Activated B cell treated with CpG ODN at 0.5 μM for 24 hours (primary cell): ENCODE data around the gene COL5A1. TPM values are rescaled to one million over a fixed set of nuclear protein-coding genes. Genes with fewer than 3 reads are reported as not detected.

Experiments
- ATAC-seq: fragments of 200-7000 bp; cut with Tn5 transposase; one replicate; pipeline ENCODE4 v1.10.0; 2021; ENCODE audit warnings: low read depth, mild to moderate bottlenecking, moderate library complexity
- CTCF ChIA-PET: fragments of 350-600 bp; sonication (Branson Sonifier 250); formaldehyde crosslinking; loops from one replicate; lab custom pipeline; 2021; ENCODE audit warnings: antibody characterized with exemption; lab: Charles Lee
- POLR2A ChIA-PET: fragments of 350-600 bp; sonication (Branson Sonifier 250); formaldehyde crosslinking; loops from one replicate; lab custom pipeline; 2021; ENCODE audit warnings: antibody characterized with exemption; lab: Charles Lee
- DNase-seq: peaks from one replicate; pipeline ENCODE4 v3.0.0; 2022
- H3K27ac Mint-ChIP-seq: one replicate; pipeline ENCODE4 v1.8.0; 2020; ENCODE audit warnings: mixed read lengths
- H3K27me3 Mint-ChIP-seq: one replicate; pipeline ENCODE4 v1.8.0; 2021; ENCODE audit warnings: mixed read lengths
- H3K36me3 Mint-ChIP-seq: one replicate; pipeline ENCODE4 v1.8.0; 2021; ENCODE audit warnings: low read depth, mixed read lengths
- H3K4me1 Mint-ChIP-seq: one replicate; pipeline ENCODE4 v1.8.0; 2021; ENCODE audit warnings: mixed read lengths
- H3K4me3 Mint-ChIP-seq: one replicate; pipeline ENCODE4 v1.8.0; 2020; ENCODE audit warnings: mild to moderate bottlenecking, mixed read lengths
- H3K9me3 Mint-ChIP-seq: one replicate; pipeline ENCODE4 v1.8.0; 2020; ENCODE audit warnings: mixed read lengths
- intact Hi-C: fragments of 100-400 bp; cut with micrococcal nuclease; formaldehyde crosslinking; loops from one replicate; pipeline ENCODE4 v1.15.1; 2024
- total RNA-seq: library from RNA; stranded (reverse); gene quantifications from 2 replicates; pipeline ENCODE4 v1.2.3, GENCODE V29; 2022
- TF ChIP-seq, protein P1 (sequence below): fragments of 200-600 bp; IDR thresholded peaks from one replicate; pipeline ENCODE4 v1.8.0; 2022; ENCODE audit warnings: antibody characterized with exemption, mild to moderate bottlenecking

The COL5A1 gene
- total RNA-seq, 1 donor from 2014 or later = 0.02 TPM

DNA sequence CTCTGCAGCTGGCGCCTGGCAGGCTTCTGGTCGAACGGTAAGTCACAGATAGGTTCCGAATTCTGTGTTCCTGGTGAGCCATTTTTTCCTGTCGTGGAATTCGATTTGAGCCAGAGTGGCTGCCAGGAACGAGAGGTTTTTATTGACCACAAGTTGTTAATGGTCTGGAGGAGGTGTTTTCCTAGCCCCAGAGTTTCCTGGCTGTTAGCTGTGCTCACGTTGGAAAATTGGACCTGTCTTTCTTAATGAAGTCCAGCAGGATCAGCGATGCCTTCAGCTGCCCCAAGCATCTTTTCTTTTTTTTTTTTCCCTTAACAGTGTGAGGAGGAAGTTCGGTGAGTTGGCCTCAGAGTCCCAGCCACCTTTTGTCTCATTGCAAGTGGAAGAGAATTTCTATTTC, 62.9 kb downstream of the COL5A1 start:
- no peak overlapping the region for H3K27ac Mint-ChIP-seq
- ATAC-seq = no peak
- ChIA-PET POLR2A (no interaction called here), CTCF (no interaction called here)
- TF ChIP-seq, protein P1, sequence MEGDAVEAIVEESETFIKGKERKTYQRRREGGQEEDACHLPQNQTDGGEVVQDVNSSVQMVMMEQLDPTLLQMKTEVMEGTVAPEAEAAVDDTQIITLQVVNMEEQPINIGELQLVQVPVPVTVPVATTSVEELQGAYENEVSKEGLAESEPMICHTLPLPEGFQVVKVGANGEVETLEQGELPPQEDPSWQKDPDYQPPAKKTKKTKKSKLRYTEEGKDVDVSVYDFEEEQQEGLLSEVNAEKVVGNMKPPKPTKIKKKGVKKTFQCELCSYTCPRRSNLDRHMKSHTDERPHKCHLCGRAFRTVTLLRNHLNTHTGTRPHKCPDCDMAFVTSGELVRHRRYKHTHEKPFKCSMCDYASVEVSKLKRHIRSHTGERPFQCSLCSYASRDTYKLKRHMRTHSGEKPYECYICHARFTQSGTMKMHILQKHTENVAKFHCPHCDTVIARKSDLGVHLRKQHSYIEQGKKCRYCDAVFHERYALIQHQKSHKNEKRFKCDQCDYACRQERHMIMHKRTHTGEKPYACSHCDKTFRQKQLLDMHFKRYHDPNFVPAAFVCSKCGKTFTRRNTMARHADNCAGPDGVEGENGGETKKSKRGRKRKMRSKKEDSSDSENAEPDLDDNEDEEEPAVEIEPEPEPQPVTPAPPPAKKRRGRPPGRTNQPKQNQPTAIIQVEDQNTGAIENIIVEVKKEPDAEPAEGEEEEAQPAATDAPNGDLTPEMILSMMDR = no peak
- DNase-seq = no peak
- H3K9me3 Mint-ChIP-seq = no peaks in the 10 kb centered on the region
- intact Hi-C loops = no loop called here
- H3K4me3 Mint-ChIP-seq = no peak overlapping the region
- no peaks in the 10 kb centered on the region for H3K27me3 Mint-ChIP-seq
- no peaks in the 10 kb centered on the region for H3K36me3 Mint-ChIP-seq
- H3K4me1 Mint-ChIP-seq = no peaks in the 10 kb centered on the region

DNA sequence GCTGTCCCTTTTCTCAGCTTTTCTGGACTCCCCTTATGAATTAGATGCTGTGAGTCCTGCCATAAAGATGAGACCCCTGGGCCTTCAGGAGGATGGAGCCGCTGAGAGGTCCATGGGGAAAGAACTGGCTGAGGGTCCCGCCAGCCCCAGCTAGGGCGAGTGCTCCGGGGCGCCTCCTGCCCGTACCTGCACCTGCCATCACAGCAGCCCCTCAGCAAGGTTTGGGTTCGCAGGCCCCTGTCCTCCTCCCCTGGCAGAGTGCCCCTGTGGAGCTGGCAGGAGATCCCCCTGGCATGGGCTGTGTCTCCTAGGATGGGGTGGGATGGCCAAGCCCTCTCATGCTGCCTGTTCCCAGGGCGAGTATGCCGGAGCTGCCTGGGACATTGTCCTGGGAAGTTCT, 64.2 kb downstream of the COL5A1 start:
- H3K36me3 Mint-ChIP-seq = no peaks in the 10 kb centered on the region
- intact Hi-C loops = no loop called here
- H3K27ac Mint-ChIP-seq = no peak overlapping the region
- H3K9me3 Mint-ChIP-seq = no peaks in the 10 kb centered on the region
- no peak overlapping the region for H3K4me3 Mint-ChIP-seq
- no peak for ATAC-seq
- H3K4me1 Mint-ChIP-seq = no peaks in the 10 kb centered on the region
- ChIA-PET CTCF (no interaction called here), POLR2A (no interaction called here)
- H3K27me3 Mint-ChIP-seq = no peaks in the 10 kb centered on the region
- no peak for DNase-seq
- TF ChIP-seq, protein P1 = no peak

DNA sequence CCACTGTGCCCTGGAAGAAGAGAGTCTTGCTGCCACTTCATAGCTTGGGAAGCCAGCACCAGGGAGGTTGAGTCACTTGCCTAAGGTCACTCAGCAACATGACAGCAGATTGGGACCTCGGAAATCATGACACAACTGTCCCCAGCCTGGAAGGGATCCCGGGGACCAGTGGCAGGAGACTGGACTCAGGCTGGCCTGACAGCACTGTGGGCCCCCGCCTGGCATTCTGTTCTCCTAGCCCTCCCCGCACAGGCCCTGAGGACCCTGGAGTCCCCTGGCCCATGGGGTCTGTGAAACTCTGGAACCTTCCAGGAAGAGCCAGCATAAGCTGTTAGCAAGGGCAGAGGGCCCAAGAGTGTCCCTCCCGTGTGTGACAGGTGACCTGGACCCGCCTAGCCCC, 64.9 kb downstream of the COL5A1 start:
- H3K4me1 Mint-ChIP-seq = no peaks in the 10 kb centered on the region
- no peak overlapping the region for H3K27ac Mint-ChIP-seq
- TF ChIP-seq, protein P1 = no peak
- intact Hi-C loops = no loop called here
- DNase-seq (no peak), ATAC-seq (no peak)
- CTCF ChIA-PET = no interaction called here
- no peaks in the 10 kb centered on the region for H3K9me3 Mint-ChIP-seq
- POLR2A ChIA-PET = no interaction called here
- H3K36me3 Mint-ChIP-seq = no peaks in the 10 kb centered on the region
- no peaks in the 10 kb centered on the region for H3K27me3 Mint-ChIP-seq
- no peak overlapping the region for H3K4me3 Mint-ChIP-seq

DNA sequence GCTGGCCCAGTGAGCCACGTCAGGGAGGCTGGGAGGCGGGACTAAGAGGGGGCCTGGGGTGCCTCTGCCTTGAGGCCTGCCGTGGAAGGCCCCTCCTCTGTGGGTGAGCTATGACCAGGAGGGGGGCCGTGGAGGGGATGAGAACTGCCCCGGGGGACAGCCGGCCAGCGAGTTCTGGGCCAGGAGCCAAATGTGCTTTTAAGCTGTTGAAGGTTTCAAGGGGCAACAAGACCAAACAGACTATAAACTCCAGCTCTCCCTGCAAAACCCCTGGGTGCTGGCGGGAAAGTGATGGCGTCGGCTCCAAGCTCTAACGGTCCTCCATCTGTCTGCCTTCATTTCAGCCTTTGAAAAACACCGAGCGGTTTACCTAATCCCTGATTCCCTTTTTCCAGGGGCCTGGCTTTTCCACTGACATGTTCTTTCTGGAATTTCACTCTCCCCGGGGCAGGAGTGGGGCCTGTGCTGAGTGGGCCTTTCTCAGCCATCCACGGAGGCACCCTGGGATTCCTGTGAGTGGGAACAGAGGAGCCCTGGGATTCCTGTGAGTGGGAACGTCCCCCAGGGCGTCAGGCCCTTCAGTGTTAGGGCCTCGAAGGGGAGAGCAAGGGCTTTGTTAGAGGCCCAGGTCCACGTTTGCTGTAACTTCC, 65.6 kb downstream of the COL5A1 start:
- intact Hi-C loops = no loop called here
- ChIA-PET CTCF (no interaction called here), POLR2A (no interaction called here)
- Mint-ChIP-seq H3K27ac (no peak overlapping the region), H3K4me3 (no peak overlapping the region), H3K4me1 (no peaks in the 10 kb centered on the region), H3K36me3 (no peaks in the 10 kb centered on the region), H3K27me3 (no peaks in the 10 kb centered on the region), H3K9me3 (no peaks in the 10 kb centered on the region)
- TF ChIP-seq, protein P1 = no peak
- no peak for ATAC-seq
- DNase-seq = no peak

DNA sequence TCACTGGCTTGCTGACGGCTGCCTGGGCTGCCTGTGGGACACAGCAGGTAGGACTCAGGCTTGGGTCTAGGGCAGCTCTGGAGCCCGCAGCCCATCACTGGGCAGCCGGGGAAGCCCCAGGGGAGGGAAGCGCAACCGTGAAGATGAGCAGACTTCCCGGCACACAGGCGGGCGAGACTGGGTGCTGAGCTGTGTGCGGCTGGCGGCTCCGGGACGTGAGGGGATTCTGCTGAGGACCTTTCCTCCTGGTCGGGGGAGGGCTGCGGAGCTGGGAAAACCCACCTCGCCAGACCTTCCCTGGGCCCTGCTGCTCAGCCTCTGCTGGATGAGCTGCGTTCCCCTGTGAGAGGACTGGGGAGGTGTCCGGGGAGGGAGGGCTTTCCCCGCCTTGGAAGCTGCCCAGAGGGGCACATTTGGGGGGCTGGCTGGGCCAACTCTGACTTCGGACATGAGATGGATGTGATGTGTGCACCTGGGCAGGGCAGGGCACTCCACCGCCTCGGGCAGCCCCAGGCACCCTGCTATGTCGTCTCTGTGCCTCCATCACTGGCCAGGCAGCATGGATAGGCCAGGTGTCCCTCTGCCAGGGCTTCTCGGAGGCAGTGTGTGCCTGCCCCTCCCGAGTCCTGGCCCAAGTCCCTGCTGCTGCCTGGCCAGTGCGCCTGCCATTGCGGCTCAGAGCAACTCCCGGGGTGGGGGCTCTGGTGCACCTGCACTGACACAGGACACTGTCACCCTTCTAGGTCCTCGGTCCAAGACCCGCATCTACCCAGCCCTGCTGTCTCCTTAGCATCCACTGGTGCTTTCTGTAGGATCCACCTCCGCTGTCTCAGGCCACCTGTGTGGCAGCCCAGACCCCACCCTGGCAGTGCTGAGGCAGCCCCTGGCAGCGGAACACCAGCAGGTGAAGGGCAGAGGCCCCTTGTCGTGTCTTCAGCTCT, 66.4 kb downstream of the COL5A1 start:
- DNase-seq (no peak), ATAC-seq (no peak)
- Mint-ChIP-seq H3K9me3 (no peaks in the 10 kb centered on the region), H3K36me3 (no peaks in the 10 kb centered on the region), H3K4me1 (no peaks in the 10 kb centered on the region), H3K27me3 (no peaks in the 10 kb centered on the region), H3K27ac (no peak overlapping the region), H3K4me3 (no peak overlapping the region)
- CTCF ChIA-PET = no interaction called here
- POLR2A ChIA-PET = no interaction called here
- intact Hi-C loops = no loop called here
- TF ChIP-seq, protein P1 = no peak
